GM08714 (cell line): ENCODE measurements around the gene PIGN.

ENCODE experiments used
- H3K4me3 ChIP-seq: fragments of 200-500 bp; sonication (Bioruptor generic); 2 replicates; pipeline ENCODE4 v1.5.1; 2014; ENCODE audit warnings: mild to moderate bottlenecking, low read length, inconsistent platforms
- ZNF274 ChIP-seq: IDR thresholded peaks from 2 replicates; pipeline ENCODE4 v1.6.1; 2012; ENCODE audit warnings: mild to moderate bottlenecking, low read depth, low read length

The PIGN gene

GRCh38 chr18:62073461-62074281 is 113.2 kb downstream of the PIGN start:
- no peak for TF ChIP-seq ZNF274
- no peak overlapping the region for H3K4me3 ChIP-seq

- no peak for TF ChIP-seq ZNF274
- H3K4me3 ChIP-seq: no peak overlapping the region
These were observed 114.5 kb downstream of the PIGN start for GRCh38 chr18:62072370-62072769.

- no peak overlapping the region for H3K4me3 ChIP-seq
- no peak for TF ChIP-seq ZNF274
These were observed 115.8 kb downstream of the PIGN start for GRCh38 chr18:62071071-62071470.

GRCh38 chr18:62070302-62070701 is 116.6 kb downstream of the PIGN start:
- no peak overlapping the region for H3K4me3 ChIP-seq
- TF ChIP-seq ZNF274: no peak

GRCh38 chr18:62069556-62069955 is 117.3 kb downstream of the PIGN start:
- TF ChIP-seq ZNF274: no peak

GRCh38 chr18:62066102-62066818 is 120.6 kb downstream of the PIGN start:
- no peak overlapping the region for H3K4me3 ChIP-seq
- TF ChIP-seq ZNF274: no peak

More at GRCh38 chr18:62069556-62069955, 117.3 kb downstream of the PIGN start:
- no peak overlapping the region for H3K4me3 ChIP-seq

- H3K4me3 ChIP-seq: no peak overlapping the region
- TF ChIP-seq ZNF274: no peak
These were observed 122.5 kb downstream of the PIGN start for GRCh38 chr18:62064361-62064760.

- H3K4me3 ChIP-seq: no peak overlapping the region
- no peak for TF ChIP-seq ZNF274
These were observed 124.9 kb downstream of the PIGN start for GRCh38 chr18:62061821-62062478.

GRCh38 chr18:62060820-62061219 is 126.0 kb downstream of the PIGN start:
- no peak for TF ChIP-seq ZNF274
- no peak overlapping the region for H3K4me3 ChIP-seq

- no peak for TF ChIP-seq ZNF274
- no peak overlapping the region for H3K4me3 ChIP-seq
These were observed 131.8 kb downstream of the PIGN start for GRCh38 chr18:62054929-62055498.

- no peak overlapping the region for H3K4me3 ChIP-seq
- TF ChIP-seq ZNF274: no peak
These were observed 138.6 kb downstream of the PIGN start for GRCh38 chr18:62048279-62048678.

GRCh38 chr18:62045316-62045715 is 141.5 kb downstream of the PIGN start:
- H3K4me3 ChIP-seq: no peak overlapping the region
- TF ChIP-seq ZNF274: no peak

GRCh38 chr18:62044490-62045000 is 142.3 kb downstream of the PIGN start:
- TF ChIP-seq ZNF274: no peak
- no peak overlapping the region for H3K4me3 ChIP-seq
